Osteoblast (primary cell): ENCODE results near the gene PEG3. TPM values are rescaled to one million over a fixed set of nuclear protein-coding genes. Genes with fewer than 3 reads are reported as not detected.

ENCODE experiments used
- DNase-seq: peaks from one replicate; pipeline ENCODE4 v3.0.0; 2011; ENCODE audit warnings: low spot score, mixed read lengths; ENCODE audit not compliant: insufficient read length; ENCODE audit errors: missing footprints
- H2AFZ ChIP-seq: 2 replicates; pipeline ENCODE4 v1.6.0; 2011; ENCODE audit warnings: mild to moderate bottlenecking, low read length
- H3K27ac ChIP-seq: 2 replicates; pipeline ENCODE4 v1.5.1; 2011; ENCODE audit warnings: mild to moderate bottlenecking, low read depth, low read length, moderate library complexity
- H3K27me3 ChIP-seq: 2 replicates; pipeline ENCODE4 v1.6.0; 2012; ENCODE audit warnings: mild to moderate bottlenecking, control low read depth, inconsistent platforms, low read length, moderate library complexity; ENCODE audit not compliant: insufficient read depth
- H3K36me3 ChIP-seq: 2 replicates; pipeline ENCODE4 v1.5.1; 2011; ENCODE audit warnings: mild to moderate bottlenecking, low read length, control low read depth, moderate library complexity; ENCODE audit not compliant: insufficient read depth
- H3K4me1 ChIP-seq: 2 replicates; pipeline ENCODE4 v1.5.1; 2011; ENCODE audit warnings: mild to moderate bottlenecking, low read length, control low read depth, moderate library complexity; ENCODE audit not compliant: insufficient read depth
- H3K4me2 ChIP-seq: 2 replicates; pipeline ENCODE4 v1.6.0; 2011; ENCODE audit warnings: mild to moderate bottlenecking, low read length; ENCODE audit not compliant: insufficient read depth
- H3K4me3 ChIP-seq: fragments of 200-600 bp; sonication (generic); 3 replicates; pipeline ENCODE4 v1.5.1; 2012; ENCODE audit warnings: mild to moderate bottlenecking, low read length, inconsistent platforms; ENCODE audit not compliant: insufficient read depth
- H3K79me2 ChIP-seq: 2 replicates; pipeline ENCODE4 v1.6.0; 2012; ENCODE audit warnings: mild to moderate bottlenecking, low read length, control low read depth, inconsistent platforms; ENCODE audit not compliant: insufficient read depth
- H3K9me3 ChIP-seq: 2 replicates; pipeline ENCODE4 v1.5.1; 2011; ENCODE audit warnings: low read depth, low read length, control low read depth
- H4K20me1 ChIP-seq: 2 replicates; pipeline ENCODE4 v1.6.0; 2012; ENCODE audit warnings: mild to moderate bottlenecking, low read length, control low read depth; ENCODE audit not compliant: insufficient read depth
- total RNA-seq: library from RNA; depleted of rRNA; stranded (reverse); fragments of >200 nt; gene quantifications from 2 replicates; pipeline ENCODE4 v1.2.3, GENCODE V29; 2012
- TF ChIP-seq, protein P1 (sequence below): IDR thresholded peaks from 2 replicates; pipeline ENCODE4 v1.5.1; 2011; ENCODE audit warnings: mild to moderate bottlenecking, low read depth, low read length, moderate library complexity; ENCODE audit errors: extremely low read depth

Gene PEG3
- total RNA-seq, 1 donor = 1.8 TPM

DNA sequence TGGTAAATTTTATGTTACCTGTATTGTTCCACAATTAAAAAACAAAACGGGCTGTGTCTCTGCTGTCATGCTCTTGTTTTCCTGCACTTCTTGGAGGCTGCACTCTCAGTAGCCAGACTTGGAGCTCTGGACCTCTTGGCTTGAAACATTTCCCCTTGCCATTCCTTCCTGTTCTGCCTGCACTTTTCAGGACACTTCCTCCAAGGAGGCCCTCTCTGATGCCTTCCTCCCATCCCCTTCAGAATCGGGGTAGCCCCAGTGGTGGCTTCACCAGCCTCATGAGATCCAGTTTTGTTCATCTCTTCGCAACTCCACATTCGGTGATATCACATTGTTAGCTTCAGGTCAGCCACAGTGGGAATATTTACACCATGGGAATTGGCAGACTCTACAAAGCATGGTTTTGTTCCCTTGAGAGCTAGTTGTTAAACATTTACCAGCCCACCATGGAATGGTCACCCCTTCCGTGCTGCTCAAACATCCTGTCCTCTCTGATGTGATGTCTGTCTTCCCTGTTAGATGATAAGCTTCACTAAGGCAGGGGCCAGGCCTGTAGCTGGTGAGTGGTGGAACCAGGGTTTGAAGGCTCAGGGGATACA, 40.2 kb upstream of the PEG3 start:
- no peak overlapping the region for H2AFZ ChIP-seq
- H3K9me3 ChIP-seq = no peaks in the 10 kb centered on the region

DNA sequence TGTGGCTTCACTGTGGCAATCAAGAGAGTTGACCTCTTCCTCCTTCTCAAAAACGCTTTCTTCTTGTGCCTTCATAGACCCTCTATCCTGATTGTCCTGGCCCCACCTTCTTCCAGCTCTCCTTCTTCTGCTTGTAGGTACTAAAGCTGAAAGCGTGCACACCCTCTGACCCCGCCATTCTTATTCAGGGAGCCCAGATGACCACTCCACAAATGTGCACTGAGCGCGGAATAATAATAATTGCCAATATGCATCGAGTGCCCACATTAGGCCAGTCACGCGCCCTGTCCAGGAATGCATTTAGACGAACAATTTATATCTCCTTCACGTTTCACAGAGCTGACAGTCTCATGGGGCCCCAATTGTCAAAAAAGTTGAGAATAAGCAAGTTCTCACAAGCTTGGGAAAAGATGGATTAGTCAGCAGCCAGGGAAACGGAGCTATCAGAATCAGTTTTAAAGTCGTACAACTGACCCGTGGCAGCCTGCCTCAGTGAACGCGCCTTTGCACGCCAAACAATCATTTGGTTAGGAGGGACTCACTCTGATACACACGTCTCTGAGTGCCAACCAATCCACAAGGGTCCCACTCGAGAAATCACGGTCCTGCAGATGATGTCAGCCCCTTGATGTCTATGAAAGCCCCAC, 36.7 kb upstream of the PEG3 start:
- H3K4me2 ChIP-seq = no peak overlapping the region
- TF ChIP-seq, protein P1, sequence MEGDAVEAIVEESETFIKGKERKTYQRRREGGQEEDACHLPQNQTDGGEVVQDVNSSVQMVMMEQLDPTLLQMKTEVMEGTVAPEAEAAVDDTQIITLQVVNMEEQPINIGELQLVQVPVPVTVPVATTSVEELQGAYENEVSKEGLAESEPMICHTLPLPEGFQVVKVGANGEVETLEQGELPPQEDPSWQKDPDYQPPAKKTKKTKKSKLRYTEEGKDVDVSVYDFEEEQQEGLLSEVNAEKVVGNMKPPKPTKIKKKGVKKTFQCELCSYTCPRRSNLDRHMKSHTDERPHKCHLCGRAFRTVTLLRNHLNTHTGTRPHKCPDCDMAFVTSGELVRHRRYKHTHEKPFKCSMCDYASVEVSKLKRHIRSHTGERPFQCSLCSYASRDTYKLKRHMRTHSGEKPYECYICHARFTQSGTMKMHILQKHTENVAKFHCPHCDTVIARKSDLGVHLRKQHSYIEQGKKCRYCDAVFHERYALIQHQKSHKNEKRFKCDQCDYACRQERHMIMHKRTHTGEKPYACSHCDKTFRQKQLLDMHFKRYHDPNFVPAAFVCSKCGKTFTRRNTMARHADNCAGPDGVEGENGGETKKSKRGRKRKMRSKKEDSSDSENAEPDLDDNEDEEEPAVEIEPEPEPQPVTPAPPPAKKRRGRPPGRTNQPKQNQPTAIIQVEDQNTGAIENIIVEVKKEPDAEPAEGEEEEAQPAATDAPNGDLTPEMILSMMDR = no peak
- H3K4me1 ChIP-seq = no peaks in the 10 kb centered on the region
- H3K27ac ChIP-seq = no peak overlapping the region
- H3K36me3 ChIP-seq = no peaks in the 10 kb centered on the region
- H3K79me2 ChIP-seq = no peaks in the 10 kb centered on the region
- H3K27me3 ChIP-seq = no peaks in the 10 kb centered on the region
- H3K4me3 ChIP-seq = no peak overlapping the region
- H4K20me1 ChIP-seq = no peaks in the 10 kb centered on the region
- no peak overlapping the region for H2AFZ ChIP-seq
- DNase-seq = no peak
- peaks cover 2% of the 10 kb centered on the region for H3K9me3 ChIP-seq

More for the DNA sequence above, 40.2 kb upstream of the PEG3 start:
- Histone ChIP-seq H3K4me3 (no peak overlapping the region), H3K79me2 (no peaks in the 10 kb centered on the region), H3K27me3 (no peaks in the 10 kb centered on the region), H4K20me1 (no peaks in the 10 kb centered on the region), H3K27ac (no peak overlapping the region), H3K4me2 (no peak overlapping the region), H3K4me1 (no peaks in the 10 kb centered on the region), H3K36me3 (no peaks in the 10 kb centered on the region)
- TF ChIP-seq, protein P1 = no peak
- DNase-seq = no peak

DNA sequence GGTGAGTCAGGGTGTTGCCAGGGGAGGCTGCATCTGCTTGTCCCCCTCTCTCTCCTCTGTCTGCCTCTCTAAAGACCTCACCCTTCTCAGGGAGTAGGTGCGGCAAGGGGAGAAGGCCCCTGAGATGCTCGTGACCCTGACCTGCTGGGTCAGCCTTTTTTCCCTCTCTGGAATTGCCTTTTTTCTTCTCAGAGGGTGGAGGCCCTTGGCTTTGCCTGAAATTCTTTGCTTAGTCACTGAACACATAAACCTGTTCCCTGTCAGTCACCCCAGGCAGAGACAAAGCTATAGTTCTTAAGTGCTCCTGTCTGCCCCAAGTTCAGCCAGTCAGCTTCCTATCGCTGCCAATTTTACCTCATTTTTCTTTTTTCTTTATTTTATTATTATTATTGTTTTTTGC, 35.2 kb upstream of the PEG3 start:
- Histone ChIP-seq H3K36me3 (no peaks in the 10 kb centered on the region), H3K4me2 (no peak overlapping the region), H3K27ac (no peak overlapping the region), H3K79me2 (no peaks in the 10 kb centered on the region), H2AFZ (no peak overlapping the region), H4K20me1 (no peaks in the 10 kb centered on the region), H3K27me3 (no peaks in the 10 kb centered on the region), H3K9me3 (peaks cover 2% of the 10 kb centered on the region), H3K4me3 (no peak overlapping the region), H3K4me1 (no peaks in the 10 kb centered on the region)
- no peak for DNase-seq
- TF ChIP-seq, protein P1 = no peak

- Histone ChIP-seq H3K79me2 (no peaks in the 10 kb centered on the region), H3K27ac (no peak overlapping the region), H3K36me3 (no peaks in the 10 kb centered on the region), H4K20me1 (no peaks in the 10 kb centered on the region), H3K4me2 (no peak overlapping the region), H2AFZ (no peak overlapping the region), H3K9me3 (peaks cover 2% of the 10 kb centered on the region), H3K4me1 (no peaks in the 10 kb centered on the region), H3K27me3 (no peaks in the 10 kb centered on the region), H3K4me3 (no peak overlapping the region)
- DNase-seq = no peak
- TF ChIP-seq, protein P1 = no peak
Observed at GRCh38 chr19:56874530-56874929, 34.0 kb upstream of the PEG3 start.
